NCI-H1930 (cell line): ENCODE results near the gene DNAJB14.
A peak's percentile ranks its signal among the peaks of the same experiment; 100 is the strongest.
"Not testable (repeated sequence)": the region's sequence is repeated elsewhere in the genome, so short reads cannot be mapped to it uniquely, and the experiment has no call there.

Experiments used
- DNase-seq, 2 experiments: peaks; one replicate each; lab custom pipeline; 2025; lab: John Stamatoyannopoulos, UW

Gene DNAJB14

GRCh38 chr4:99946356-99947189 is at the start of gene DNAJB14:
Gene DNAJB14, minus strand, starts transcription at chr4:99946618. Its CDS starts 47 bp downstream, at chr4:99946571.
- DNase-seq = peak; percentile 55 to 63

- no peak for DNase-seq
Measured at GRCh38 chr4:99991741-99992140, 45.3 kb upstream of the DNAJB14 start.

GRCh38 chr4:99987681-99988080 is 41.3 kb upstream of the DNAJB14 start:
- DNase-seq = no peak

- no peak for DNase-seq
Measured at GRCh38 chr4:99986792-99987191, 40.4 kb upstream of the DNAJB14 start.

GRCh38 chr4:99983289-99983943 is 37.0 kb upstream of the DNAJB14 start:
- no peak for DNase-seq

DNA sequence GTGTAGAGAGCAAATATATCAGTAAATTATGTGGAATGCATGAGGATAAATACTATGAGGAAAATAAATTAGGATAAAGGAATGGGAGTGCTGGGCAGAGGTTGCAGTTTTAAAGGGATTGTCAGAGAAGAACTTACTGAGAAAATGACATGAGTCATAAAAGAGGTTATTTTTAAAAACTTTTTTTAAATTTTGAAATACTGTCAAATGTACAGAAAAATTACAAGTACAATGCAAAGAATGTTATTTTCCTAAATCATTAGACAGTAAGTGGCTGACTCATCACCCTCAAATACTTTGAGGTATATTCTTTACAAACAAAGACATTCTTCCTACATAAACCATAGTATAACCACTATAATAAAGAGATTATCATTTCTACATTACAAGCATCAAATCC is 33.5 kb upstream of the DNAJB14 start:
- no peak for DNase-seq

DNA sequence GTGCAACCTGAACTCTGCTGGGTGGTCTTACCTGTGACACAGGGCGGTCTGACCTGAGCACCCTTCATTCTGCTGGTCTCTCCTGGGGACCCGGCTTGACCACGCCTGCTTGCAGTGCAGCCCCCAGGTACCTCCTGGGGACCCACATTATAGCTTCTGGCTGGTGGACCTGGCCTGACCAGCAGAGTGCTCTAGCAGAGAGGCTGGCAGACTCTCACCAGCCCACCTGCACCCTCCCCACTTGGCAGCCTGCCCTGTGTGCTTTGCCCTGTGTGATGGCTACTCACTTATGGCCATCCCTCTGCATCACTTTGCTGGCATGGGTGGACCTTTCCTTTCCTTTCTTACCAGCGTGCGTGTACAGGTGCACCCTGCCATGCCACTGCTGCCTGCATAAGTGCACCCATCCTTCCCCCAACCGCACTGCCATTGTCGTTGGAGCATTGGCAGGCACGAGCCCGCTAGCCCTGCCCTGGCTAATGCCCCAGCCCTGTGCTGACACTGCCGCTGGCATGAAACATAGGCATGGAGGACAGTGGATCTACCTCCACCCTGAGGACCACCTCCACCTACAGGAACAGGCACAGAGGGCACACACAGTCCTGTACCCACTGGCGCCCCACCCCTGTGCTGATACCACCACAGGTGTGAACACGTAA is 25.2 kb upstream of the DNAJB14 start:
- DNase-seq = no peak

DNA sequence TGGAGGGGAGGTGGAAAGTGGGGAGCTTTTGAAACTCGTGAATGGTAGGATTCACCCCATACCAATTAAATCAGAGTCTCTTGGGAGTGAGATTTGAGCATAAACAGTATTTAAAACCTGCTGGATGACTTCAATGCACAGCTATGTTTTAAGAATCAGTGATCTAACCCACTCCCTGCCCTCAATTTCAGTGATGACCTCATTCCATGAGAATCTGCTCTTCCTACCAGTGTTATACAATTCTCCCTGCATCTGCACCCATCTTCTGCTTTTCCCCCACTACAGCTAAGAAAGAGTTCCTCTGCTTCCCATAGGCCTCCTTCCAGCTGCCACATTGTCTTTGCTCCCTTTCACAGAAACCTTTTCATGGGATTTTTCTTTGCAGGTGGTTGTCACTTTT is 21.9 kb upstream of the DNAJB14 start:
- no peak for DNase-seq

- no peak for DNase-seq
Measured at GRCh38 chr4:99966692-99967091, 20.3 kb upstream of the DNAJB14 start.

- no peak for DNase-seq
Measured at GRCh38 chr4:99965674-99966350, 19.4 kb upstream of the DNAJB14 start.

DNA sequence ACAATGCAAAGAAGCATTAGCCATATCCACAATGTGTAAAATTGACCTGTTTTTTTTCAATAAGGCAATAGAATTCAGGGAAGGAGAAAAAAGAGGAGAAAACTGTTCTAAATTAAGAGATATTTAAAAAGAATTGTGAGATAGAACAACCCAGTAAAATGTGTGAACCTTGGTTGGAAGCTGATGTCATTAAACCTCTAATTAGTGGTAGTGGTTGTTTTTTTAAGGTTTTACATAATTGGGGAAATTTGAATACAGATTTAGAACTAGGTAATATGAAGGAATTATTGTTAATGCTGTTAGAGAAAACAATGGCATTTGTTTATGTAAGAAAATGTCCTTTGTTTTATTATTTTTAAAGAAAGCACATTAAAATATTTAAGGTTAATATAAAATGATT is 18.8 kb upstream of the DNAJB14 start:
- DNase-seq = no peak

GRCh38 chr4:99961711-99962110 is 15.3 kb upstream of the DNAJB14 start:
- DNase-seq = no peak

- DNase-seq = no peak
Measured at GRCh38 chr4:99960648-99961047, 14.2 kb upstream of the DNAJB14 start.

GRCh38 chr4:99958207-99958606 is 11.8 kb upstream of the DNAJB14 start:
- DNase-seq = not testable (repeated sequence)

DNA sequence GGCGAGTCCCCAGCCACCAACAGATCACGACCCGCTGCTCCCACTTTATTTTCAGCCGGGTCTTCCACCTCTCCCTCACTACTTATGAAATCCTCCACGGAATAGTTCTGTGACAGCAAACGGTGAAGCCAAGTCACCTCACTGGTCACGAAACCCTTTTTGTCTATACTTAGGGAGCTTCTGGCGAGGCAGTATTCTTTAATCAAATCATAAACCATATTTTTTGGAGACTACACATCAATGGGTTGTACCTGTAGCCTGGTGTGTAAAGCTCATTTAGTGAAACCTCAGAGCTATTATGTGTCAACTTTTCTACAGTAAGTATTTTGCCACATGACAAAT is 4.5 kb upstream of the DNAJB14 start:
- DNase-seq = no peak

- peak; percentile 96 to 98 for DNase-seq
Measured at GRCh38 chr4:99949999-99950912, 3.8 kb upstream of the DNAJB14 start, which contains the start of gene H2AZ1. Gene H2AZ1, minus strand, starts transcription at chr4:99950275. Its CDS starts 105 bp downstream, at chr4:99950170.

GRCh38 chr4:99949034-99949998 is 2.9 kb upstream of the DNAJB14 start:
- DNase-seq = peak; percentile 86 to 88

DNA sequence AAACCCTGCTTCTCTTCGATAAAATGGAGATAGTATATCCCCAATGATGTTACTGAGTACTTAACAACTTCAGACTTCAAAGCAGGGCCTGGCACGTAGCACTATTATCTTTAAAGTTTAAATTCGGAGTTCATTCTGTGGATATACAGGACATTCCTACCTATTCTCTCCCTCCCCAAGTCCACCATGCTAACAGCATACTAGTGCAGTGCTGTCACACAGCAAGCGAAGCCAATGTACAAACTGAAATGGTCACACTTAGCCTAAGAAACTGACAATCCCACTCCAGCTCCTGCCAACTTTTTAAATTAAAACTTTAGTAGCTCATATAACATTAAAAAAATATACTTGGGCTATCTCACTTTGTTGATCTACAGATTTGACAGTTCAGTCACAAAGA is 1.2 kb upstream of the DNAJB14 start:
- DNase-seq = peak in 1 of 2 experiments; percentile 1

DNA sequence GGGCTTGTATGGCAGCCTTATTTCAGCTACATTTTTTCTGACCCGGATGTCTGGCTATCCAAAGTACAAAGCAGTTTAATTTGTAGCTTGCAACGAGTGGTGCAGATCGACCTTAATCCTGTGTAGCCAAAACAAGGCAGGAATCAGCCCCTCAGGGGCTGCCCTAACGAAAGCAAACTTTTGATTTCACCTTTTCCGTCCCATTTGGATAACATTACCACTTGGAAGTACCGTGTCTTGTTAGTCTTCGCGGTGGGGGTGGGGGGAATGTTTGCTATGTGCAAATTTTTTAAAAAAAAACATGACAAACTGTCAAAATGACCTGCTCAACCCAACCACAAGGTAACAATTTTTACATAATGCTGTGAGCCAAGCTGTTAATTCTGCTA is 766 bp upstream of the DNAJB14 start:
- DNase-seq = peak in 1 of 2 experiments; percentile 38
